HG03039 (cell line): ENCODE measurements around the gene ADRA2B.
"Not testable (repeated sequence)": the region's sequence is repeated elsewhere in the genome, so short reads cannot be mapped to it uniquely, and the experiment has no call there.

Source experiments
- ATAC-seq: cut with Tn5 transposase; IDR thresholded peaks from one replicate; pipeline ENCODE4 v1.9.1; 2021; ENCODE audit warnings: mild to moderate bottlenecking, moderate library complexity; ENCODE audit not compliant: unreplicated experiment

The ADRA2B gene

DNA sequence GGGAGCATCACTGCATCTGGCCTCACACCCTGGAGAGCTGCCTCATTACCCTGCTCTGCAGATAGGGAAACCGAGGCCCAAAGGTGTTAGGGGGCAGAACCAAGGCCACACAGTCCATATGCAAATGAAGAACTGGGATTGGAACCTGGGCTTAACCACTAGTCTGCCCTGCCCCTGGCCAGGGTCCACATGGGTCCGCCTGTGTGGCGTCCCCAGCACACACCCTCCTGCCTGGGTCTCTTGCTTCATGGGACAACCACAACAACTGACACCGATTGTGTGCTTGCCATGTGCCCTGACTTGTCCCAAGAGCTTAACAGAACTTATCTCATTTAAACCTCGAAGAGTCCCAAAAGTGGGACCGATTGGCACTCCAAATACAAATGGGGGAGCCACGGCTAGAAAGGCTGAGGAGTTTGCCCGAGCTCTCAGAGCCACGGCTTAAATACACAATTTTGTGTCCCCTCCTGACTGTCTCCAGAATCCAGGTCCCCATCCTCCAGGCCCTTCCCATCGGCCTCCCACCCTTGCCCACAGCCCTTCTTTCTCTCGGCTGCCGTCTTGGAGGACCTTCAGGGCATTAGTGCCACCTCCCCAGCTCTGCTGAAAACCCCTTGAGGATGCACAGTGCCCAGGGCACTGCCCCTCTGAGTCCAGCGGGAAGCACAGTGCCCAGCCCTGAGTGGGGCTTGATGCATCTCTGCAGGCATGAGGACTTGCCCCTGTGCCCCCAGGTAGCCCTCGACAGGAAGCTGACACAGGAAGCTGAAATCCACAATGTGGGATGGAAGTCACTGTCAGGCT lies 34.6 kb upstream of the ADRA2B start:
- no peak for ATAC-seq

DNA sequence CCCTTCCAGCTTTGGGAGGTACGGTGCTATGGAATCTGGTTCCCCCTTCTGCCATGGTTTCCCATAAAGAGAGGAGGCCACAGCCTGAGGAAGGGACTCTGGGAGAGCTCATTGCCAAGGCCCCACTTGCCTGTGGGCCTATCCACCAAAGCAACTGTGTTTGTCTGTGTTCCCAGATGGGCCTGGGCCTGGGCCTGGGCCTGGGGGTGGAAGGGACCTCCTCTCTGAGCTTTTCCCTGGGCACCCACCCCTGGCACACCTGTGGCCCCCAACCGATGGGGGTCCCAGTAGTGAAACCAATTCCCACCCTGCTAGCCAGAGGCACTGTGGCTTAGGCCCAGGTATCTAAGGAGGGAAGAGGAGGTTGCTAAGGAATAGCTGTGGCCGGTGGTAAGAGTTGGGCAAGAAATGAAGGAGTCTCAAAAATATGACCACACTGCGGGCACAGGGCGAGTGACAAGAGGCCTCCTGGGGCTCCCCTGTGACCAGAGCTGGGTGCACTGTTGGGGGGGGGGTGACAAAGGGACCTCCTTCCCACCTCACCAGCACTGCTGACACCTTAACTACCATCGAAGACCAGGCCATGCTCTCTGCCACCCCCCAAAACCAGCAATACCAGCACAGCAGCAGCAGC lies 33.8 kb upstream of the ADRA2B start:
- ATAC-seq, result no peak

DNA sequence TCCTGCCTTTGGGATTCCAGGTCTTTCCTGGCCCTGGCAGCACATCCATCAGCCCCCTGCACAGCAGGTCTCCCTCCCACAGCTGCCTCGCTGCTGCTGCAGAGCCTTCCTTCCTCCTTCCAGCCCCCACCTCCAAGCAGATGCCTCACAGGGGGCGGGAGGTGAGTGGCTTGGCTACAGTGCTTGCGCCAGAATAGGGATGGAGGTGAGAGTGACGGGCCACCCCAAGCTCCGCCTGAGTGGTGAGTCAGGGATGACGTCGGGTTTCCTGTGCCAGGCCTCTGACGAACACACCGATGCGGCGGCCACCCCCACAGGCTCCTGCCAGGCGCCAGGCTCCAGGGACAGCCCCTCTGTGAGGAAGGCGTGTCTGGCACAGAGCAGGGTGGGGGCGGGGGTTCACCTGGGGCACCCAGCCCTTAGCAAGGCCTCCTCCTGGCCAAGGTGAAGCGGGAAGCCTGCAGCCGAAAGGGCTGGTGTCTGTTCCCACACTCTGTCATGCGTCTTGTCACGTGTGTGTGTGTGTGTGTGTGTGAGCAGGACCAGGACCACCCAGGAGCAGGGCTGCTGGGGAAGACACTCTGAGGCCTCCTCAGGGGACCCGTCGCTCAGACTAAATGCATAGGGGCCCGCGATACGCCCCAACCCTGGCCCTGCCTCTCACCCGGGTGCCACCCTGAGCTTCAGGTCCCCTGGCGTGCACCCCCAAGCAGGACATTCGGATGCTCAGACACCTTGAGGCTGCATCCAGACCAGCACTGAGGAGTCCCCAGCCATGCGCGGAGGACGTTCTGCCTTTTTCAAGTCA lies 32.2 kb upstream of the ADRA2B start:
- peak; percentile 27 for ATAC-seq

DNA sequence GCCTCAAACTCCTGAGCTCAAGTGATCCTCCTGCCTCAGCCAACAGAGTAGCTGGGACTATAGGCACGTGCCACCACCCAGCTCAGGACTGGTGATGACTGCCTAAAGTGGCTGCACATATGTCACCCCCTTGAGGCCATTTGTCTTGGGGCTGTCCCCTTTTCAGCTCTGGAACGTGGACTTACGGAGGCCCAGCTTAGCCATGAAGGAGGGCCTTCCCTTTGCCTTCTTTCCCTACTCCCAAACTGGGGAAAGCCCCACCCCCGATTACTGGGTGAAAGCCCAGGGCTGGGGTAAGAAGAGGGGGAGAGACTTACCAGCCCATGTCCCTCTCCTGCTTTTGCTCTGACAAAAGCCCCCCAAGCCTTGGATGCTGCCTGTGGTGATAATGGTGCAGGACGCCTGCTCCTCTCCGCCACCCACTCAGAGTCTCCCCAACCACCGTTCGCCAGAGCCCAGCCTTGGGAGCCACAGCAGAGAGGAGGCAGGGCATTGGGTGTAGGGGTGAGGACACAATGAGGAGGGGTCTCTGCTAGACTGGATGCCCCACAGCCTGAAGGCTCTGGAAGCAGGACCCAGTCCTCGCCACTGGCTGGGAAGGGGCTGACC lies 31.3 kb upstream of the ADRA2B start:
- ATAC-seq, result no peak

DNA sequence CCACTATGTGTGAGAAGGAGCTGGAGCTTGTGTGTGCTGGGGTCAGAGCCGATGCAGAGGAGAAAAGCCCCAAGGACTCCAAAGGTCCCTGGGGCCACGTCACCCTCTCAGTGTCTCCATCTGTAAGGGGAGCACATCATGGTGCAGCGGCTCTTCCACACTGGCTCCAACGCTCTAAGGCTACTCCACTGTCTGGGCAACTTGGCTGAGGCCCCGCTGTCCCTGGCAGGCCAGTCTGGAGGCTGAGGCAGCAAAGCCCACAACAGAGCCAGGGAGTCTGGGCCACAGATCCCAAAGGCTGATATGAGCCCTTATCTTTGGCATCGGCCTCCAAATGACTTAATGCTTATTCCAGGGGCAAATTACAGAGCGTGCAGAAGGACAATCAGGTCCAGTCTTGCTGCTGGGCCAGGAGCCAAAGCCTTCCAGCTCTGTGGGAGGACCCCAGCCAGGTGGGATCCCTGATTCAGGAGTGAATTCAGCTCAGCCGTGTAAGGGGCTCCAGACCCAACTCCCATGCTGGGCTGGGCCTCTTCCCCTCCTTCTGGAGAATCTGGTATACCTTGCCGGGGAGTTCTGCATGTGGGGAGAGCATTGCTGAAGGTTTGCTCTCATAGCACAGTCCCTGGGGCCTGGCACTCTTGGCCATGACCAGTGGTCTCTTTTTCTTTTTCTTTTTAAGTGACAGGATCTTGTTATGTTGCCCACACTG lies 30.7 kb upstream of the ADRA2B start:
- no peak for ATAC-seq

DNA sequence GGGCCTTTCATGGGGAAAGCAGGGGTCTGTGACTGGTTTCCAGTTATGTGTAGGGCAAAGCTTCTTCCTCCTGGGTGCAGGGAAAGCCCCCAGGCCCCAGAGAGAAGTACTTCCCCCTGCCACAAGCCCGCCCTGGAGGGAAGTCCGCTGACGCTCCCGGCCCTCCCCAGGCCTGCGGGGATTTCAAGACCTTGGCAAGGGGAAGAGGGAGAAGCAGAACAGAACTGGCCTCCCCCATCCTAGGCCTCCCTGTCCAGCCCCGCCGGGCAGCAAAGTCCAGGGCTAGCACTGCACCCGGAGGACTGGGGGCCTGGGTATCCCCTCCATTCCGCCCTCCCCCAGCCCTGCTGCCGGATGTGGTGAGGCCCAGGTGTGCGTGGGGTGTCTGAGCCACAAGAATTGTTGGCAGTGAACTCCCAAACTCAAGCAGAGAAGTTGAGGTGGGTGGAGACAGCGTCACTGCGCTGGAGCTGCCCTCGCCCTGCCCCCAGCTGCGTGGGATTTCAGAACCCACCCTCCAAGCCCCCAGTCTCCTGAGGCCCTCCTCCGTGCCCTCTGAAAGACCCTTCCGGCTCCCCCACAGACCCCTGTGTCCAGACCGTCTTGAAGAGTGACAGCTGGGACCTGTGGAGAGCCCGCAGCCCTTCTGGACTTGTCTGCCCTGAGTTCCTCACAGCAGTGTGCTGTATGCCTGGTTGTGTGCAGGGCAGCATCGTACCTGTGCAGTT lies 29.9 kb upstream of the ADRA2B start:
- ATAC-seq, result peak; percentile 20

DNA sequence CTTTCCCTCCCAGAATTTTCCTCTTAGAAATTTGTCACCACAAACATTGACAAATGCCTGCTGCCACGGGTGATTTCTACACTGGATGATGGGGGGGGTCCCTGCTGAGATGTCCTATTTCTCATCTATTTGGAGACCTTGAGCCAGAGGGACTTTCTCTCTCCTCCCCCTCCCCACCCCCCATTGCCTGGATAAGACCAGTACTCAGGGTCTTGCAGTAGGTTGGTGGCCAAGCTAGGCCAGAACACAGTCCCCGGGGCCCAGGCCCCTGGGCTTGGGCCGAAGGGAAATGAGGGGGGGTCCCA lies 29.4 kb upstream of the ADRA2B start:
- no peak for ATAC-seq

DNA sequence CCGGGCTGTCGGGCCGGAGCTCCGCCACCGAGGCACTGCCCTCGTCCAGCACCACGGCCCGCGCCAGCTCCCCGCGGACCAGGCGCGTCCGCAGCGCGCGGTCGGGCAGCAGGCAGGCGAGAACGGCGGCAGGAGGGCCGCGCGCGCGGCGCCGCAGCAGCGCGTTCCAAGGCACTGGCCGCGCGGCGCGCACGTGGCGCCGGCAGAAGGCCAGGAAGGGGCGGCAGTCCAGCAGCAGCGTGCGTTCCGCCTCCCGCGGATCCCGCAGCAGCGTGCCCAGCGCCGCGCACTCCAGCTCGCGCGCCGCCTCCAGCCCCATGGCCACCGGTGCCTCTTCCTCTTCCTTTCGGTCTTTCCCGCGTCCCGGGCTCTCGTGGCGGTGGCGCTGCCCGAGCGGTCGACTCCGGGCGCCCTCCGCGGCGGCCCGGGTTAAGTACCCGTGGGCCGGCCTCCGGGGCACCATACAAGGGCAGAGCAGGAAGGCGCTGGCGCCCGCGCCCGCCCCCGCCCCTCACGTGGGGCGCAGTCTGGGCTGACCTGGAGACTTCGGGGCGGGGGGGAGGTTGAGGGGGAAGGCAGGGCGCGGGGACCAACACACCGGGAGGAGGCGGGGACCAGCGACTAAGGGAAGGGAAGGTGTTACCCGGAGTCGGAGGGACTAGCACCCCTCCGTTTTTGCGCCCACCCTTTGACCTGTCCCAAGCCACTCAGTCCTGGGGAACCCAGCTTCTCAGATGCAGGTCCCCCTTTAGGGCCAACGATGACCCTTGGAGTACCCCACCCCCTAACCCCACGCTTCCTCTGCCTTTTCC lies 28.9 kb upstream of the ADRA2B start, which contains the start of gene DUSP2:
TSS of gene DUSP2 (minus strand) at position 405 of the 812 bp plus-strand sequence. CDS start at position 319, 86 bp downstream.
- ATAC-seq, result peak; percentile 39

DNA sequence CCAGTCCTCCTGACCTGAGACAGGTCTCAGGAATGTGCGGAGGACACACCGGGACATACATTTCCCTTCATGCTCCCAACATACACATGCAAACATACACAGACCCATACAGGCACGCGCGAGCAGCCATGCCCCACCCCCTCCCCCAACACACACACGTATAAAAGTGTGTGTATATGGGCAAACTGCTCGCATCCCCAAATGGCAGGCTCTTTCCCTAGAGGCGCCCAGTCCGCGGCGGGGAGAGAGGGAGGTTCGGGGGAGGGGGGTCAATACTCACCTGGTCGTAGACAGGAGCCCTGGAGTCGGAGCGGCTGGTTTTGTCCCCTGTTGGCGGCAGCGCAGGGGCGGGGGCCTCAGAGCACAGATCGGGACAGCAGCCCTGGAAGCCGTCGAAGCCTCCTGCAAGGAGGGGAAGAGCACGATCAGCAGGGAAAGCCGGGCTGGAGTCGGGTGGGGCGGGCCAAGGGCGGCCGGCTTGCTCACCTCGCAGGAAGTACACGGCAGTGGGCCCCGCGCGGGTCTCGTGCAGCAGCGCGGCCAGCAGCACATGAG lies 28.2 kb upstream of the ADRA2B start:
- ATAC-seq, result no peak

DNA sequence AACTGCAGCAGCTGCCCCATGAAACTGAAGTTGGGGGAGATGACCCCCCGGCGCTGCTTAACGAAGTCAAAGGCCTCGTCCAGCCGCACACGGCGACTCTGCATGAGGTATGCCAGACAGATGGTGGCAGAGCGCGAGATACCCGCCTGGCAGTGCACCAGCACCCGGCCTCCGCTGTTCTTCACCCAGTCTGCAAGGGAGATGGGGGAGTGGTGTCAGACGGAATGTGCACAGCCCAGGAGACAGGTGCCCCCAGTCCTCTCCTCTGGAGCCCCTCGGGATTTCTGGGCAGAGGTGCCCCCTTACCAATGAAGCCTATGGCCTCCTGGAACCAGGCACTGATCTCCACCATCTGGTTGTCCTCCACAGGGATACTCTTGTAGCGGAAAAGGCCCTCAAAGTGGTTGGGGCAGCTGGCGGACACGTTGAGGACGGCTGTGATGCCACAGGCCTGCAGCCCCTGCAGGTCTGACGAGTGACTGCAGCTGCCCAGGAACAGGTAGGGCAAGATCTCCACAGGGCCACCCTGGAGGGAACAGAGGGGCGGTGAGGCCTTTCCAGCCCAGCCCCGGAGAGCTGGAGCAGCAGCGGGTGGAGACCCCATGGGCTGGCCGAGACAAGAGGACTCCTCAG lies 27.6 kb upstream of the ADRA2B start:
- ATAC-seq, result no peak

DNA sequence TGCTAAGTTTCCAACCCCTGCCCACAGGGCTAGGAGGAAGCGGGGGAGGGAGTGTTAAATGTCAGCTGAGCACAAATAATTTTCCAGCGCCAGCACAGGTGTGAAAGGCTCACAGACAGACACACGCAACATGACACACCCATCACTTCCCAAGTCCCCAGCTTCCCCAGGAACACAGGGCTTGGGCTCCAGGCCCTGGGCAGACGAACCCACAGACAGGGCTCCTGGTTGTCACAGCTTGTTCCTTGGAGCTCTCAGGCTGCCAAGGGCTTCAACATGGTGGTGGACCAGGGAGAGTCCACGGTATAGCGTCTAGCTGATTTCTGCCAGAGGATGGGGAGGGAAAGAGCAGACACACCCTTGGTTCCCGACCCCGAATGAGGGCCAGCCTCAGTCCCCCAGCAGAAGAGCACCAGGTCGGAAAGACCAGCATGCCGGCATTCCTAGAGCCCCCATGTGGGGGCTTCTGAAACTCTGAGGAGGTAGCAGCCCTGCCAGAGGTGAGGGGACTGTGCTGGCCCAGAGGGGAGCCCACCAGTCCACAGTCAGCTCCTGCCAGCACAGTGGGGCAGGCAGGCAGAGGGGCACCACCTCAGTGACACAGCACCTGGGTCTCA lies 27.0 kb upstream of the ADRA2B start:
- no peak for ATAC-seq

DNA sequence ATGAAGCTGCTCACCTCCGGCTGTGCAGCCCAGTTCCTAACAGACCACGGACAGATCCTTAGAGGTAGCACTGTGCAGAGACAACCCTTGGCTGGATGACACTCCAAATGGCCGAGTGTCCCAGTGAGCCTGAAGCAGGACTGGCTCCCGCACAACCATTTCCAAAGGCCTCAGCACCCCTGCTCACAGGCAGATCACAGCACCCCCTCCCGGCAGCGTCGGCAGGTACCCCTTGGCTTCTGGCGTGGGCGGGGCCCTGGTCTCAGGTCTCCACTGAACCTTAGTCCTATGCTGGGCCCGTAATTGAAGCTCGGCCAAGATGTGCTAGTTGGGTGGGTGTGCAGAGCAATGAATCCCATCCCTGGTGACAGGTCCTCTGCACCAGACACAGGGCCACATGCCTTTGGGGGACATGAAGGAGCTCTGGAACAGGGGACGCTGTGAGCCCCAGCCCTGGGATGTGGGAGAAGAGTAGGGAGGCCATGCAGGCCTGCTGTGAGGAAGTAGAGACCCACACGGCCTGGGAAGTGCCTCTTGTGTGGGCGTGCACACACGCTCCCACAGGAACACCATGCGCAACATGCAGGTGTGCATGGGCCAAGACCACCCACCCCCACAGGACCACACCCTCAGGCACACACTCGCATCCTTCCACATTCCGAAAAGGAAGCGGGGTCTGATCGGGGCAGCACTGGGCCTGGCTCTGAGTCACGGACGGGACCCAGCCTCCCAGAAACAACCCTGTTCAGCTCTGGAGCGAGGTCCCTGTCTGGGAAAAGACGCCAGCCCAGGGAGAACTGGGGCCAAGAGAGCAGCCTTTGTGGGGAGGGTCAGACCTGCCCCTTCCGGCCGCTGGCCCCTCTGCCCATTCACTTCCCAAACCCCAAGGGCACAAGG lies 26.1 kb upstream of the ADRA2B start:
- ATAC-seq, result no peak

DNA sequence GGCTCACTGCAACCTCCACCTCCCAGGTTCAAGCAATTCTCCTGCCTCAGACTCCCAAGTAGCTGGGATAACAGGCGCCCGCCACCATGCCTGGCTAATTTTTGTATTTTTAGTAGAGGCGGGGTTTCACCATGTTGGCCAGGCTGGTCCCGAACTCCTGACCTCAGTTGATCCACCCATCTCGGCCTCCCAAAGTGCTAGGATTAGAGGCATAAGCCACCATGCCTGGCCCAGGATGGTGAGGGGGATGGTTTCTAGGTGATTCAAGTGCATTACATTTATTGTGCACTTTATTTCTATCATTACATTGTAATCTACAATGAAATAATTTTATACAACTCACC lies 25.2 kb upstream of the ADRA2B start:
- ATAC-seq, result not testable (repeated sequence)

DNA sequence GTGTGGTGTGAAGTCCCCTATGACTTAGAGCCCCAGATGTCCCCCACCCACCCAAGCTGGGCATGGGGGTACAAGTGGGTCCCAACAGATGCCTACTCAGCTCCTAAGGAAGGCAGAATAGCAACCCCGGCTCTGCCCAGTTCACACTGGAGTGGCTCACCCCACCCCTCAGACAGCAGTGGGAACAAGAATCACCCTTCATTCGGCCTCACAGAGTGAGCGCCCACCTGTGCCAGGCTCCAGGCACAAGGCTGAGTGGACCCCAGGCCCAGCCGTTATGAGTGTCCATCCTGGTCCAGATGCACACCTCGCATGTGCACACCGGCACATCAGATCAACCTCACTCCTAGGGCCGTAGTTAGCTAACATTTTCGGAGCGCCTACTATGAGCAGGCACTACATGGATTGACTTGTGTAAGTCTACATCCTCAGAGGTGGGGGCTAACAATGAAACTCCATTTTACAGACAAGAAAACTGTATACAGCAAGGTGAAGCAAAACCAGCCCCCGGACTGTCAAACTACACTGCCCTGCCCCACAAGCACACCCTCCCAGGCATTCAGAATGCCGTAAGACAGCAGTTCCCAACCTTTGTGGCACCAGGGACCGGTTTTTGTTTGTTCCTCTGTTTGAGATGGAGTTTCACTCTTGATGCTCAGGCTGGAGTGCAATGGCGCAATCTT lies 24.7 kb upstream of the ADRA2B start:
- ATAC-seq, result no peak

DNA sequence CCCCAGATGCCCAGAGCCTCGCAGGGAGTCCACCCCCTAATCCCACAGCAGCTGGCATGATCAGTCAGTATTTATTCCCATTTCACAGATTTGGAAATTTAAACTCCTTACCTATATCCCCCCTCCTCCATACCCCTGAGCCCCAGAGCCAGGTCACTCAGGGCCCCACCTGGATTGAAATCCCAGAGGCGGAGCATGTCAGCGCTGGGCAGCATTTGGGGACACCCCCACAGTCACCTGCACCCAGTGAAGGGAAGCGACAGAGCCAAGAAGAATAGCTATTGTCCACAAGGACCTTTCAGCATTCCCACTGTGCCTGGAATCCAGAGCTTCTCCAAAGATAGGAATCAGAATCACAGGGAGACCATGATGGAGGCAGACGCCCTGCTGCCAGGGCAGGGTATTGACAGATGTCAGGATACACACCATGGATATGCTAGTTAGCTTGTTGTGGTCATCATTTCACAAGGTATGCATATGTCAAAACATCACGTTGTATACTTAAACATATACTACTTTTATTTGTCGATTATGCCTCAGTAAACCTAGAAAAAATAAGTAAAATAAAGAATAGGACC lies 22.9 kb upstream of the ADRA2B start:
- ATAC-seq, result no peak
